SKM-1 treated with dmso at 0.1 percent for 144 hours (cell line): Measurements from ENCODE around the gene UBB.
"Not testable (repeated sequence)": the region's sequence is repeated elsewhere in the genome, so short reads cannot be mapped to it uniquely, and the experiment has no call there.

Experiments used
- DNase-seq: peaks from one replicate; lab custom pipeline; 2025; ENCODE audit not compliant: unreplicated experiment; lab: John Stamatoyannopoulos, UW

The UBB gene

GRCh38 chr17:16374146-16374938 lies 6.5 kb upstream of the UBB start:
- DNase-seq = no peak

GRCh38 chr17:16377941-16378341 lies 3.0 kb upstream of the UBB start:
- DNase-seq = no peak

- no peak for DNase-seq
Measured at GRCh38 chr17:16378636-16379282, 2.1 kb upstream of the UBB start.

GRCh38 chr17:16379654-16380053 lies 1.2 kb upstream of the UBB start:
- no peak for DNase-seq

- DNase-seq = no peak
Measured at GRCh38 chr17:16381496-16381820, 567 bp downstream of the UBB start.

- DNase-seq = no peak
Measured at GRCh38 chr17:16383216-16383615, 2.3 kb downstream of the UBB start.

- no peak for DNase-seq
Measured at GRCh38 chr17:16383772-16384287, 2.9 kb downstream of the UBB start.

GRCh38 chr17:16384557-16384956 lies 3.7 kb downstream of the UBB start:
- DNase-seq = no peak

GRCh38 chr17:16386126-16386507 lies 5.2 kb downstream of the UBB start:
- DNase-seq = not testable (repeated sequence)

GRCh38 chr17:16391451-16391850 lies 10.6 kb downstream of the UBB start:
- DNase-seq = no peak

- DNase-seq = not testable (repeated sequence)
Measured at GRCh38 chr17:16392491-16392890, 11.6 kb downstream of the UBB start.

- not testable (repeated sequence) for DNase-seq
Measured at GRCh38 chr17:16395887-16396286, 15.0 kb downstream of the UBB start.

GRCh38 chr17:16396693-16397092 lies 15.8 kb downstream of the UBB start:
- not testable (repeated sequence) for DNase-seq

- DNase-seq = no peak
Measured at GRCh38 chr17:16398270-16399267, 17.7 kb downstream of the UBB start.

GRCh38 chr17:16403847-16404246 lies 23.0 kb downstream of the UBB start:
- not testable (repeated sequence) for DNase-seq

- no peak for DNase-seq
Measured at GRCh38 chr17:16406742-16407674, 26.1 kb downstream of the UBB start.

GRCh38 chr17:16407911-16408588 lies 27.2 kb downstream of the UBB start:
- peak; percentile 14 for DNase-seq

- DNase-seq = peak; percentile 10
Measured at GRCh38 chr17:16415031-16415924, 34.4 kb downstream of the UBB start, which contains the start of gene TRPV2. Gene TRPV2, plus strand, starts transcription at chr17:16415571. Its CDS starts 2,098 bp downstream, at chr17:16417669.
